GM21447 (cell line): ENCODE data around the gene NQO2.
"Not testable (repeated sequence)": the region's sequence is repeated elsewhere in the genome, so short reads cannot be mapped to it uniquely, and the experiment has no call there.

Experiments used
- ATAC-seq: cut with Tn5 transposase; IDR thresholded peaks from one replicate; pipeline ENCODE4 v1.9.1; 2021; ENCODE audit not compliant: unreplicated experiment

The NQO2 gene

DNA sequence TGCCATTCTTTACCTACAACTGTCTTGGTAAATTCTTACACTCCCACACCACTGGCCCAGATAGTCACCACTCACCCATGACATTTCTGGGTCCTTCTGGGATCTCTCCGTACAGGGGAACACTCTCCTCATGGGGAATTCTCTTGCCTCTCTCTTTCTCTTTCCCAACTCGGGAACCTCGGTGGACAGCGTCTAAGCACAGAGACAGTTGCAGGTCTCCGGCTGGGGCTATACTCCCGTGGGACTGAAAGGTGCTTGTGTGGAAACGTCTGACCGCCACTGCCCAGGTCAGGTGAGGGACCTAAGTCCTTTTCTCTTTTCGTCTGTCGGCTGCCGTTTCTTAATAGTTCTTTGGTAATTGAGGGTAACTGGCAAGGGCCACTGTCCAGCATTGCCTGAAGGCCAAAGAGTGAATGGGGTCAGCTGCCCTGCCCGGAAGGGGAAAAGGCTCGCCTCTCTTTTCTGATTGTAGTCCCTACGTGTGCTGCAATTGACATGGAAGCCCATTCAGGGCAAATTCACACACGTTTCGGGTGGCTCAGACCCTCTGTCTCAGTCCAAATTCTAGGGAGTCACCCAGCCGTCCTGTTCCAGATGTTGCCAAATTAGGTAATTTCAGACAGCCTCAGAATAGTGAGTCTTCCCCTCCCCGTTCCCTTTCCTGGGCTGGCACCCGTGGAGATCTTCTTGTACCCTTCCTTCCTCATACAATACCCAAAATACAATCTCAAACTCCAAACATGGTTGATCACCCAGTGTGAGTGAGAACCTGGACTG, 37.4 kb downstream of the NQO2 start:
- ATAC-seq = no peak

DNA sequence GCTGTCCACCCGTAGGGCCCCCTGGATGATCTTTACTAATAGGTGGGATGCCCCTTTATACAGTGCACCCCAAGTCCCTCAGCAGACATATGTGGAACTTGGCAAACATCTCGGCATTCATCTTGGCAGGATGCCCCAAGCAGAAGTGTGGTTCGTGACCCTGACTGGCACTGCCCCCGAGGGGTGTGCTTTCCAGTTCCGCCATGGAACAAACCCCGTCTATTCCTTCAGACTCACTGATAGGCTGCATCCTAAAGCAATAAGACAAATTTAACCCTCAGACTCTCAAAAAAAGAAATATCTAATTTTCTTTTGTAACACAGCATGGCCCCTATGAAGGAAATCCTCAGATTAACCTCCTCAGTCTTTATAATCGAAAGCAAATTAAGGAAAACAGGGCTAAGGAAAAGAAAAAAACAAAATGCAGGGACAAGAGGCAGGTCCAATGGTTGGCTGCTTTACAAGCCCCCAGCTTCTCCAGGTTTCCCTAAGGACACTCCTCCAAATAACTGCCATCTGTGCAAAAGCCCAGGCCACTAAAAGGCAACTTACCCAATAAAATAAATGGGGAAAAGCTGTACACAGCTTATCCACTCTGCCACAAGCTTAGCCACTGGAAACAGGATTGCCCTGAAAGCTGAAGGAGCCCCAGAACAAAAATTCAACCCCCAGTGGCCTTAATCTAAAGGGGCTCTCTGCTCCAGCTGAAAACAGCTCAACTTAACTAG, 38.1 kb downstream of the NQO2 start:
- no peak for ATAC-seq

DNA sequence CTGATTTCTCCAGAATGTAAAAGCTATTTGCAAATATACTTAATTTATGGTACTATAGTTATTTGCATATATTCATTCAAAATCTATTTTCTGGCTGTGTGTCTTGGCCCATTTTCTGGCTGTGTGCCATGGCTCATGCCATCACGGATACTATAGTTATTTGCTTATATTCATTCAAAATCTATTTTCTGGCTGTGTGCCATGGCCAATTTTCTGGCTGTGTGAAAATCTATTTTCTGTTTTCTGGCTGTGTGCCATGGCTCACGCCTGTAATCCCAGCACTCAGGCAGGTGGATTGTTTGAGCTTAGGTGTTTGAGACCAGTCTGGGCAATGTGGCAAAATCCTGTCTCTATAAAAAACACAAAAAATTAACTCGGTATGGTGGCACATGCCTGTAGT, 39.7 kb downstream of the NQO2 start:
- ATAC-seq = no peak

DNA sequence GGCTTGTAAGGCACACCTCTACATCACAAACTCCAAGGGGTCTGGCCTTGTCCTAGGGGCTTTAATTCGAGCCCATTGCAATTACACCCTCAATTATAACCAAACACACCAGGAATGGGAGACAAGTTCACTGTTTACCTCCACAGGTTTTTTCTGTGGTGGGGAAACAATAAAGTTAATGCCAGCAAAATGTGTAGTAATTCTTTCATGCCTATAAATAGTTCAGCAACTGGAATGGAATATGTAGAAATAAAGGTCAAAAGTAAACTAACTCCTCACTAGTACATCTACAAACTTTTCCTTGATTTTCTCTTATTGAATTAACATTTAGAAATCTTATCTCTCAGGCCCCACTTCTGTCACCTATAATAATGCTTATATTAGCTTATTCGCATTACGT, 41.5 kb downstream of the NQO2 start:
- no peak for ATAC-seq

DNA sequence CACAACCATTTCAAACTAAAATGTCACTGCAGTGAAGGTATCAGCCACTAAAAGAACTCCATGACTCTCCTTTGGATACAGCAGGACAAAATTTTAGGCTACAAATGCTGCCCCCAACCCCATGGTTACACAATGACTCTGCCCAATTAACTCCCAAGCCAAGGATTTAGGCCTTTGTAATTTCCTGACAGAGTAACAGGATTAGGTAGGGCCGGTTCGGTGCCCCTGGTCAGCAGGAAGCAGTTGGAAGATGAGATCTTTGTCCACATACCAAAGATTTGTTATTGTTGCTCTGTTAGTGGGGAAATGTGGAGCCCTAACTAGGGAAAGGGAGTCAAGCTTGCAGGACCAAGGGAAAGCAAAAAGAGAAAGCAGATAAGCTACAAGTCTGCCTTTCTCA, 41.9 kb downstream of the NQO2 start:
- no peak for ATAC-seq

DNA sequence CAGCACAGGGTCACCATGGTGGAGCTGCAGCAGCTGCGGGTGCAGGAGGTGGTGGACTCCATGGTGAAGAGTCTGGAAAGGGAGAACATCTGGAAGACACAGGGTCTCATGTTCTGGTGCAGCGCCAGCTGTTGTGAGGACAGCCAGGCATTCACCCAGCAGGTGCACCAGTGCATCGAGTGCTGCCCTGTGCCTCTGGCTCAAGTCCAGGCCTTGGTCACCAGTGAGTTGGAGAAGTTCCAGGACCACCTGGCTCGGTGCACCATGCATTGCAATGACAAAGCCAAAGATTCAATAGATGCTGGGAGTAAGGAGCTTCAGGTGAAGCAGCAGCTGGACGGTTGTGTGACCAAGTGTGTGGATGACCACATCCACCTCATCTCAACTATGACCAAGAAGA, 45.7 kb downstream of the NQO2 start:
- no peak for ATAC-seq

DNA sequence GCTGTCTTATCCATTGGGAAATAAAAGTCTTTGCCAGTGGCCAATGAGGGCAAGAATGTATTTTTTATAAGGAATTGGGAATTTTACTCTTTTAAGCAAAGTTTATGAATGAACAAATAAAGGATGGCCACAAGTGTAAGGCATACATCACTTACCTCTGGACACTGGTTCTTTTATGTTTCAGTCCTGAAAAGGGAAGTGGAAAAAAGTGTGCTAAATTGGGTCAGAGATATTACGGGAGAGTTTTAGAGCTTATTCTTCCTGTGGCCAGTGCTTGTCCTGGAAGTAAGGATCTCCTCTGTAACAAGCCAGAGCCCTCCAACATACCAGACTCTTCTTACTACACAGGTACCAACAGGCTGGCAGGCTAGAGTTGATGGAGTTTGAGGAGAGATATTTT, 46.1 kb downstream of the NQO2 start:
- no peak for ATAC-seq

DNA sequence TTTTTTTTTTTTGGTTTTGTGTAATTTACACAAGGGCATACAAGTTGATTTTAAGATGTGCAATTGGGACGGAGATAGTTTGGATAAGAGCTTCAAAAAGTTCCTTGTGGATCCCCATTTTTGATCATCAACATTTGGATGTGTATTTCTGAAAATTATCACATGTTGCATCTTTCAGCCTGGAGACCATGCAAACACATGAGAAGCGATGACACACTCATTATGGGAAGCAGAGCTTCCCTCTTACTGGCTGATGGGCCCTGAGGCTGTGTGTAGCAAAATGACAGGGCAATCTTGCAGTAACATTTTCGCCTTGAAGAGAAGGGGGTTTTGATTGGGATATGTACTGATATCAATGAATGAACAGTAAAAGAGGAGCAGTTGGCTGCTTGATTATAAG, 46.6 kb downstream of the NQO2 start:
- ATAC-seq = no peak

DNA sequence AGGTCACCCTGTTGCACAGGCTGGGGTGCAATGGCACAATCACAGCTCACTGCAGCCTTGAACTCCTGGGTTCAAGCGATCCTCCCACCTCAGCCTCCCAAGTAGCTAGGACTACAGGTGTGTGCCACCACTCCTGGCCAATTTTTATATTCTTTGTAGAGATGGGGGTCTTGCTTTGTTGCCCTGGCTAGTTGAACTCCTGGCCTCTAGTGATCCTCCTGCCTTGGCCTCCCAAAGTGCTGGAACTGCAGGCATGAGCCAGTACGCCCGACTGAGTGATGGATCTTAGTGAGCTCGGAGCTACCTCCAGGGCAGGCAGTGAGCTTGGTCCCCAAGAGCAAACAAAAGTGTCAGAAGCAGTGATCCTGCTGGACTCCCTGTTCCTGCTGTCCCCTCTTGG, 48.3 kb downstream of the NQO2 start:
- not testable (repeated sequence) for ATAC-seq

DNA sequence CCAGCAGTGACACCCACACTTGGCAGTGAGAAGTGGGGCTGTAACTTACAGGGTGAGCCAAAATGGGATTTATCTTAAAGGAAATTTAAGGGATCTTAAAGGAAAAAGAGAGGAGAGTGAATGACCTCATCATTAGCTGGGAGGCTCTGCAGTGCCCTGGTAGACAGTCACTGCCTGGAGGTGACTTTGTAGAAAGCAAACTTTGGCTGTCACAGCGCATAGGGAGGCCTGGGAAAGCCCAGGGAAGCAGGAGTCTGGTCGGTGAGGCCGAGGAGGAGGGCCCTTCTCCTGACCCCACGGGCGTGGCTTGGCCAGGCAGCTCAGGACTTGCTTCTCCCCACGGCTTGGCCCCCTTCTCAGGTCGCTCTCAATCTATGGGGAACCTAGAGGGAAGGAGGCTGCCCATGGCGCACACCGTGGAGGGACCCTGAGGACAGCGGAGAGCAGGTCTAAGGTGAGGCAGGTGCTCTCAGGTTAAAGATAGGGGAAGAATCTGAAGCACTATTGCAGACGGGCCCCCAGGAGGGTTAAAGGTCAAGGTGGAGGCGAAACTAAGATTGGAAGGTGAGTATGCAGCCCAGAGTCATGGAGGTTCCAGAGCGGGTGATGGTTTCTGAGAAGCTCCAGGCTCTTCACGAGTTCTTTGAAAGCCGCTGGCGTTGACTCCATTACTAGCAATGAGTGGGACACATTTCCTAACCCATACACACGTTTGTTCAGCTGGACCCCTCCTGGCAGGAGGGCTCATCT, 53.0 kb downstream of the NQO2 start:
- no peak for ATAC-seq

DNA sequence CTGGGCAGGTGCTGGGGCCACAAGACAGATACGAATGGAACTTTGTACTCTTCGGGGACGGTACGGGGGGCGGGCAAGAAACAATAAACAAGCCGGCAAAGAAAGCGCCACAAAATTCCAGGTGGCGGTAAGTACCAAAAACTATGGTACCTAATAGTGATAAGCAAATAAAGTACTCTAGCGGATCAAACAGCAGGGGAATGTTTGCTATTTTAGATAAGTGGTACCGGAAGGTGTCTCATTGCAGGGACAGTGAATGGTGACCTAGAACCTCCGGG, 53.5 kb downstream of the NQO2 start:
- ATAC-seq = no peak

DNA sequence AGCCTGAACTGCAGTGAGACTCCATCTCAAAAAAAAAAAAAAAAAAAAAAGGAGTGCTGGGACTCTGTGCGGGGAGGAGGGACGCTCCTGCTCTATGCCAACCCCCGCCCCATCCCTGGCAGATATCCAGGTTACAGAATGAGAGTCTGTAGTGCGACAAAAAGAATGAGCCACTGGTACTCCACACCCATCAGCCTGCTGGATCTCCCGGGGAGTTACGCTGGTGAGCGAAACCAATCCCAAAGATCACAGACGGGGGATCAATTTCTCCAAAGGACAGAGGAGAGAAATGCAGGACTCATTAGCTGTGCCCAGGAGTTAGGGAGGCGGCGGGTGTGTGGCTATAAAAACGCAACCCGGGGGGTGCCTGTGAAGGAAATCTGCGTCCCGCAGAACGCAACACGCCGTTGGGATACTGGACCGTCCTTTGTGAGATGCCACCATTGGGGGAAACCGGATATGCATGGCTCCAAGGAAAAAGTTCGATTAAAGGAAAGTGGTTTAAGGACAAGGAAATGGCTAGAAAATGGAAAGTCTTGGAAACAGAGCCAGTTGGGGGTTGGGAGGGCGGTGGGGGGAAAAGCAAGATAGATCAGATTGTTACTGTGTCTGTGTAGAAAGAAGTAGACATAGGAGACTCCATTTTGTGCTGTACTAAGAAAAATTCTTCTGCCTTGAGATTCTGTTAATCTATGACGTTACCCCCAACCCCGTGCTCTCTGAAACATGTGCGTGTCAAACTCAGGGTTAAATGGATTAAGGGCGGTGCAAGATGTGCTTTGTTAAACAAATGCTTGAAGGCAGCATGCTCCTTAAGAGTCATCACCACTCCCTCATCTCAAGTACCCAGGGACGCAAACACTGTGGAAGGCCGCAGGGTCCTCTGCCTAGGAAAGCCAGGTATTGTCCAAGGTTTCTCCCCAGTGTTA, 54.8 kb downstream of the NQO2 start:
- not testable (repeated sequence) for ATAC-seq

DNA sequence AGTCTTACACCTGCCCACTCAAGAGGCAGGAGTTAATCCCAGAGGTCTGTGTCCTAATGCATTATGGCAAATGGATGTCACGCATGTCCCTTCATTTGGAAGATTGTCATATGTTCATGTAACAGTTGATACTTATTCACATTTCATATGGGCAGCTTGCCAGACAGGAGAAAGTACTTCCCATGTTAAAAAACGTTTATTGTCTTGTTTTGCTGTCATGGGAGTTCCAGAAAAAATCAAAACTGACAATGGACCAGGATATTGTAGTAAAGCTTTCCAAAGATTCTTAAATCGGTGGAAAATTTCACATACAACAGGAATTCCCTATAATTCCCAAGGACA, 55.4 kb downstream of the NQO2 start:
- ATAC-seq = not testable (repeated sequence)

DNA sequence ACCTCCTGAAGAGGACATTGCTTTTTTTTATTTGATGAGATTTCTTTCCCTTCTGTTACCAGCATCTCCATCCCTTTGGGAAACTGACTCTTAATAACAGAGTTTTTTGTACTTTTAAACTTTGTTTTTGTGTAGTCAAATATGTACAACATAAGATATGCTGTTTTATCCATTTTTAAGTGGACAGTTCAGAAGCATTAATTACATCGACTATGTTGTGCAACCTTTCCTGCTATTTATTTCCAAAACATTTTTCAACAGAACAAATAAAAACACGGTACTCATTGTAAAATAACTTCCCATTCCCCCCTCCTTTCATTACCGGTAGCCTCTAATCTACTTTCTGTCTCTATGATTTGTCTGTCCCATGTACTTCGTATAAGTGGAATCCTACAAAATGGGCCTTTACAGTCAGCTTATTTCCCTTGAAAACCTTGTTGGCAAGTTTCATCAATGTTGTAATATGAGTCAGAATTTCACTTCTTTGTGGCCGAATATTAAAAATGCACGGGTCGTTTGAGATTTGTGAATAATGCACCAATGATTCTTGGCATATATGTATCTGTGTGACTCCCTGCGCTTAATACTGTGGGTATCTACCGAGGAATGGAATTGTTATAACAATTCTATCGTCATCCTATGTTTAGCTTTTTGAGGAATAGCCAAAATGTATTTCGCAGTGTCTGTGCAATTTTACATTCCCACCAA, 57.5 kb downstream of the NQO2 start:
- no peak for ATAC-seq

DNA sequence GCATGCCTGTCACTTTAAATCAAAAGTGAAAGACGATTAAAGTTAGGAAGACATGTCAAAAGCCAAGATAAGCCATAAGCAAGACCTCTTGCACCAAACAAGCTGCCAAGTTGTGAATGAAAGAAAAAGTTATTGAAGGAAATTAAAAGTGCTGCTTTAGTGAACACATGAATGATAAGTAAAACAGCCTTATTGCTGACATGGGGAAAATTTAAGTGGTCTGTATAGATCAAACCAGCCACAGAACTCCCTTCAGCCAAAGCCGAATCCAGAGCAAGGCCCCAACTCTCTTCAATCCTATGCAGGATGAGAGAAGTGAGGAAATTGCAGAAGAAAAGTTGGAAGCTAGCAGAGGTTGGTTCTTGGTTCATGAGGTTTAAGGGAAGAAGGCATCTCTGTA, 59.3 kb downstream of the NQO2 start:
- ATAC-seq = no peak

DNA sequence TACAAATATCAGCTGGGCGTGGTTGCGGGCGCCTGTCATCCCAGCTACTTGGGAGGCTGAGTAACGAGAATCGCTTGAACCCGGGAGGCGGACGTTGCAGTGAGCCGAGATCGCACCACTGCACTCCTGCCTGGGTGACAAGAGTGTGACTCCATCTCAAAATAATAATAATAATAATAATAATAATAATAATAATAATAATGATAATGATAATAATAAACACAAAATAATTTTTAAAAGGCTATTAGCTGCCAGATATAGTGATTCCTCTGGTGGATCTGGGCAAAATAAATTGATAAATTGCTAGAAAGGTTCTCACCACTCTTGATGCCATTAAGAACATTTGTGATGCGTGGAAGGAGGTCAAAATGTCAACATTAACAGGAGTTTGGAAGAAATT, 60.4 kb downstream of the NQO2 start:
- not testable (repeated sequence) for ATAC-seq

DNA sequence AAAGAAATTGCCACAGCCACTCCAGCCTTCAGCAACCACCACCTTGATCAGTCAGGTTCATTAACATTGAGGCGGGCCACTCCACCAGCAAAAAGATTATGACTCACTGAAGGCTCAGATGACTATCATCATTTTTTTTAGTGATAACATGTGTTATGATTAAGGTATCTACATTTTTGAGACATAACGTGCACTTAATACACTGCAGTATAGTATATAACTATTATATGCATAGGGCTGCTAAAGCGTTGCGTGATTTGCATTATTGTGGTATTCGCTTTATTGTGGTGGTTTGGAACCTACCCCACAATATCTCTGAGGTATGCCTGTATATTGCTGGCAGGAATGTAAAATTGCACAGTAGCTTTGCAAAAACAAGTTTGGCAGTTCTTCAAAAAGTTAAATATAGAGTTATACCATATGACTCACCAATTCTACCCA, 61.8 kb downstream of the NQO2 start:
- no peak for ATAC-seq

DNA sequence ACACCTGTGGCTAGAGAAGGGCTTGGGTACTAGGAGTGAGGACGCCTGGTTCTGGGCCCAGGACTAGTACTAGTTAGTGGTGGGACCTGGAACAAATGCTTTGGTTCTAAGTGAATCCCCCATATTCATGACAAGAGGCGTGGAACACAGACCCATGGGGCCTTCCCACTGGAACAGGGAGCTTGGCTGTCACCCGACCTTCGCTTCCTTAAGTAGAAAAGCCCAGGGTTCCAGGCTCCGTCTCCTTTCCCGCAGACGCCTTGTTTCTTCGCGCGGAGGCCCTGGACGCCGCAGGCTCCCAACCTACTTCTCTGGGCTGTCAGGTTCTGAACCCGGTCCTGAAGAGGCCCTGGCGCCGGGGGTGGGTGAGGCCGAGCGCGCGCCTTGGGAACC, 63.6 kb downstream of the NQO2 start:
- ATAC-seq = not testable (repeated sequence)

DNA sequence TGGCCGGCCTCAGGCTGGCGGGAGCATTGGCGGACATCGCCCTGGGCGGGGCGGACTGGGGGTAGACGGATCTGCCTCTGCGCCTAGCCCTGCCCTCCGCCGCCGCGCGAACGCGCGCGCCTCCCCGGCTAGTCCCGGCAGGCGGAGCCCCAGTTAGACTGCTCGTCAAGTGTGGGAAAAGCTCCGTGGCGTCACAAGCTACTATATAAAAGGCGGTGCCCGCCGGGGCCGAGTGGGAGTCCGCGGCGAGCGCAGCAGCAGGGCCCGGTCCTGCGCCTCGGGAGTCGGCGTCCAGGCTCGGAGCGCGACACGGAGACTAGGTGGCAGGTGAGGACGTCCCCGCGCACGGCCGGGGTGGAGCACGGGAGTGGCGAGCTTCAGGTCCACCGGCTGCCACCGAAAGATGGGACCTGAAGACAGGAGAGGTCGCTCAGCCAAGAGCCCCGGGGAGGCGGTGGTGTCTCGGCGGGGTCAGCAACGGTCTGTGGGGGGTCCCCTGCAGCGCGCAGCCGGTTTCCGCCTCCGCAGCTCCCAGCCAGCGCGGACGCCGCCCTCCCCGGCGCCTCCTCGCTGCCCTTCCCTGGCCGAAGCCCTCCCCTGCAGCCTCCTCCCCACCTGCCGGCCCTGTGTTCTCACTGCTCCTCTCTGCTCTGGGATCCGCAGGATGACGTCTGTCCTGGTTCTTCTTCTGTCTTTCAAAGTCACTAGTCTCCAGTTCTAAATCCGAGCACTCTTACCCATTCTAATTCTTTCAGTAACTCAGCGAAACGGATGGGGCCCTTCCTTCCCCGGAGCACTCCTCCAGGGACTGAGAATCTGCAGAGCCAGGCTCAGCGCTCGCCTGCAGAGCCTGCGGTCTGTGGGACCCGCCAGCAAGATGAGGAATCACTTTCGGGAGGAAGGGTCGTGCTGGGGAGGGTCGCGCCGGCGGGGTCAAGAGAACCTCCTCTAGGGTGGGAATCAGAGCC, 64.3 kb downstream of the NQO2 start:
- peak; percentile 64 for ATAC-seq
